Trophoblast cell (in vitro differentiated cells and primary cell): ENCODE data around the gene F2RL3.
A peak's percentile ranks its signal among the peaks of the same experiment; 100 is the strongest.

Source experiments
- DNase-seq, 2 donors: peaks; one replicate each; pipeline ENCODE4 v3.0.0-alpha.2; 2016
- H2AFZ ChIP-seq: 2 replicates; pipeline ENCODE4 v1.6.1; 2013; ENCODE audit warnings: low read length, moderate library complexity, mild to moderate bottlenecking; ENCODE audit not compliant: insufficient read depth, poor library complexity
- H2AK5ac ChIP-seq: 2 replicates; pipeline ENCODE4 v1.6.1; 2013; ENCODE audit warnings: mild to moderate bottlenecking, low read length
- H2BK120ac ChIP-seq: 2 replicates; pipeline ENCODE4 v1.6.1; 2013; ENCODE audit warnings: low read length, mild to moderate bottlenecking, moderate library complexity; ENCODE audit not compliant: insufficient read depth, poor library complexity
- H2BK12ac ChIP-seq: 2 replicates; pipeline ENCODE4 v1.6.1; 2013; ENCODE audit warnings: mild to moderate bottlenecking, low read length, moderate library complexity
- H2BK5ac ChIP-seq: 2 replicates; pipeline ENCODE4 v1.6.1; 2013; ENCODE audit warnings: low read length, low read depth, moderate library complexity, mild to moderate bottlenecking; ENCODE audit not compliant: poor library complexity
- H3K14ac ChIP-seq: 2 replicates; pipeline ENCODE4 v1.6.1; 2013; ENCODE audit warnings: mild to moderate bottlenecking, low read length
- H3K18ac ChIP-seq: 2 replicates; pipeline ENCODE4 v1.6.1; 2013; ENCODE audit warnings: mild to moderate bottlenecking, low read length
- H3K23ac ChIP-seq: 2 replicates; pipeline ENCODE4 v1.6.1; 2013; ENCODE audit warnings: low read length
- H3K27ac ChIP-seq: 2 replicates; pipeline ENCODE4 v1.5.1; 2013; ENCODE audit warnings: low read depth, mild to moderate bottlenecking, inconsistent platforms, low read length, moderate library complexity
- H3K27me3 ChIP-seq: 2 replicates; pipeline ENCODE4 v1.6.1; 2013; ENCODE audit warnings: inconsistent platforms, mild to moderate bottlenecking, low read length, moderate library complexity; ENCODE audit not compliant: insufficient read depth
- H3K36me3 ChIP-seq, 2 experiments: 1 replicate in 1 of 2; 2 replicates in 1 of 2; pipeline ENCODE4 v1.6.1; 2013; ENCODE audit warnings: low read length in 2 of 2, mild to moderate bottlenecking in 2 of 2, moderate library complexity in 1 of 2; ENCODE audit not compliant: insufficient read depth in 2 of 2, control insufficient read depth in 1 of 2
- H3K4ac ChIP-seq: 2 replicates; pipeline ENCODE4 v1.6.1; 2013; ENCODE audit warnings: low read depth, mild to moderate bottlenecking, low read length, moderate library complexity
- H3K4me1 ChIP-seq, 2 experiments: 1 replicate in 1 of 2; 2 replicates in 1 of 2; pipeline ENCODE4 v1.6.1; 2013; ENCODE audit warnings: low read length in 2 of 2, mild to moderate bottlenecking in 2 of 2, moderate library complexity in 1 of 2; ENCODE audit not compliant: insufficient read depth in 2 of 2, control insufficient read depth in 1 of 2
- H3K4me2 ChIP-seq: 2 replicates; pipeline ENCODE4 v1.6.1; 2013; ENCODE audit warnings: inconsistent platforms, mild to moderate bottlenecking, low read length, moderate library complexity
- H3K4me3 ChIP-seq: 2 replicates; pipeline ENCODE4 v1.5.1; 2013; ENCODE audit warnings: mild to moderate bottlenecking, low read depth, low read length, inconsistent platforms
- H3K79me1 ChIP-seq: one replicate; pipeline ENCODE4 v1.6.1; 2013; ENCODE audit warnings: low read length
- H3K79me2 ChIP-seq: 2 replicates; pipeline ENCODE4 v1.6.1; 2013; ENCODE audit warnings: low read length, mild to moderate bottlenecking; ENCODE audit not compliant: control insufficient read depth, insufficient read depth, poor library complexity
- H3K9ac ChIP-seq: 2 replicates; pipeline ENCODE4 v1.6.1; 2013; ENCODE audit warnings: mild to moderate bottlenecking, low read length
- H3K9me3 ChIP-seq: 2 replicates; pipeline ENCODE4 v1.6.1; 2013; ENCODE audit warnings: low read depth, mild to moderate bottlenecking, control low read depth, inconsistent platforms, low read length; ENCODE audit not compliant: insufficient read depth
- H4K12ac ChIP-seq: 2 replicates; pipeline ENCODE4 v1.6.1; 2013; ENCODE audit warnings: low read depth, mild to moderate bottlenecking, low read length, moderate library complexity
- H4K8ac ChIP-seq: 2 replicates; pipeline ENCODE4 v1.6.1; 2013; ENCODE audit warnings: low read depth, mild to moderate bottlenecking, low read length, moderate library complexity
- H4K91ac ChIP-seq: one replicate; pipeline ENCODE4 v1.6.1; 2013; ENCODE audit warnings: low read depth, mild to moderate bottlenecking, low read length, moderate library complexity
- WGBS: extraction: QIAGEN DNeasy Blood & Tissue Kit; methylation state at CpG from one replicate; pipeline ENCODE4 v1.1.7; 2013; ENCODE audit warnings: missing lambda C conversion rate; ENCODE audit not compliant: insufficient read length, insufficient coverage; ENCODE audit errors: extremely low coverage; 5-methylcytosine and 5-hydroxymethylcytosine counted together

The F2RL3 gene

GRCh38 chr19:16895467-16896145 is 6.8 kb downstream of the F2RL3 start:
- no peak overlapping the region for H3K9ac ChIP-seq
- H3K4ac ChIP-seq: no peak overlapping the region
- no peak overlapping the region for H3K18ac ChIP-seq
- H3K36me3 ChIP-seq: no peaks in the 10 kb centered on the region
- no peak overlapping the region for H2AFZ ChIP-seq
- WGBS: no CpG with 5 or more reads among the region's 30 CpGs
- H2BK12ac ChIP-seq: no peak overlapping the region
- no peak overlapping the region for H3K23ac ChIP-seq
- H3K4me2 ChIP-seq: no peak overlapping the region
- H4K12ac ChIP-seq: no peak overlapping the region
- peak overlapping the region; percentile 70 for H4K91ac ChIP-seq
- no peak overlapping the region for H4K8ac ChIP-seq
- no peak overlapping the region for H2AK5ac ChIP-seq
- H3K14ac ChIP-seq: no peak overlapping the region
- peak in 1 of 2 donors; percentile 46 for DNase-seq
- no peaks in the 10 kb centered on the region for H3K79me2 ChIP-seq
- no peak overlapping the region for H2BK5ac ChIP-seq
- no peak overlapping the region for H3K4me3 ChIP-seq
- peaks cover 5% of the 10 kb centered on the region for H3K79me1 ChIP-seq
- peaks cover 5% of the 10 kb centered on the region for H3K27me3 ChIP-seq
- no peak overlapping the region for H3K27ac ChIP-seq
- H3K9me3 ChIP-seq: peaks cover 10% of the 10 kb centered on the region
- H2BK120ac ChIP-seq: no peak overlapping the region
- peaks cover 6 to 12% of the 10 kb centered on the region in 2 experiments for H3K4me1 ChIP-seq

GRCh38 chr19:16896146-16897028 is 7.6 kb downstream of the F2RL3 start:
- peak overlapping the region; percentile 13 for H4K8ac ChIP-seq
- peak overlapping the region; percentile 70 for H4K91ac ChIP-seq
- peak overlapping the region; percentile 64 for H3K4me2 ChIP-seq
- no CpG with 5 or more reads among the region's 66 CpGs for WGBS
- peak; percentile 33 to 62 for DNase-seq
- H3K4me1 ChIP-seq: peaks cover 6 to 12% of the 10 kb centered on the region in 2 experiments
- H2AFZ ChIP-seq: no peak overlapping the region
- H3K14ac ChIP-seq: peak overlapping the region; percentile 35
- no peak overlapping the region for H3K27ac ChIP-seq
- H3K4me3 ChIP-seq: peak overlapping the region; percentile 31
- H3K23ac ChIP-seq: no peak overlapping the region
- H2AK5ac ChIP-seq: no peak overlapping the region
- peak overlapping the region; percentile 23 for H3K4ac ChIP-seq
- no peak overlapping the region for H2BK120ac ChIP-seq
- no peaks in the 10 kb centered on the region for H3K36me3 ChIP-seq
- H4K12ac ChIP-seq: no peak overlapping the region
- no peaks in the 10 kb centered on the region for H3K79me2 ChIP-seq
- no peak overlapping the region for H2BK12ac ChIP-seq
- no peak overlapping the region for H3K9ac ChIP-seq
- peak overlapping the region; percentile 11 for H3K18ac ChIP-seq
- H2BK5ac ChIP-seq: no peak overlapping the region
- H3K27me3 ChIP-seq: peaks cover 5% of the 10 kb centered on the region
- H3K79me1 ChIP-seq: peaks cover 5% of the 10 kb centered on the region
- H3K9me3 ChIP-seq: peaks cover 10% of the 10 kb centered on the region

GRCh38 chr19:16897029-16897855 is 8.4 kb downstream of the F2RL3 start:
- no peaks in the 10 kb centered on the region for H3K79me2 ChIP-seq
- H2BK5ac ChIP-seq: no peak overlapping the region
- H3K14ac ChIP-seq: no peak overlapping the region
- H3K4me3 ChIP-seq: peak overlapping the region; percentile 75
- no peak overlapping the region for H3K27ac ChIP-seq
- no peak overlapping the region for H3K18ac ChIP-seq
- no peak overlapping the region for H2BK120ac ChIP-seq
- peaks cover 10% of the 10 kb centered on the region for H3K9me3 ChIP-seq
- H3K9ac ChIP-seq: no peak overlapping the region
- H4K12ac ChIP-seq: no peak overlapping the region
- peak overlapping the region; percentile 72 for H2AFZ ChIP-seq
- peaks cover 5% of the 10 kb centered on the region for H3K79me1 ChIP-seq
- H4K8ac ChIP-seq: peak overlapping the region; percentile 34
- H4K91ac ChIP-seq: no peak overlapping the region
- peak overlapping the region; percentile 84 for H3K4me2 ChIP-seq
- no peak overlapping the region for H3K23ac ChIP-seq
- no peak overlapping the region for H2AK5ac ChIP-seq
- DNase-seq: peak; percentile 89 to 91
- no peak overlapping the region for H3K4ac ChIP-seq
- WGBS: no CpG with 5 or more reads among the region's 68 CpGs
- H3K27me3 ChIP-seq: peaks cover 5% of the 10 kb centered on the region
- H2BK12ac ChIP-seq: no peak overlapping the region
- H3K4me1 ChIP-seq: peaks cover 6 to 12% of the 10 kb centered on the region in 2 experiments
- H3K36me3 ChIP-seq: no peaks in the 10 kb centered on the region

GRCh38 chr19:16897856-16898161 is 9.0 kb downstream of the F2RL3 start:
- WGBS: no CpG with 5 or more reads among the region's 30 CpGs
- no peak overlapping the region for H4K91ac ChIP-seq
- H3K36me3 ChIP-seq: no peaks in the 10 kb centered on the region
- no peaks in the 10 kb centered on the region for H3K79me2 ChIP-seq
- no peak overlapping the region for H3K18ac ChIP-seq
- peaks cover 10% of the 10 kb centered on the region for H3K9me3 ChIP-seq
- no peak for DNase-seq
- H2AFZ ChIP-seq: peak overlapping the region; percentile 72
- H3K23ac ChIP-seq: no peak overlapping the region
- H3K27ac ChIP-seq: no peak overlapping the region
- H3K14ac ChIP-seq: no peak overlapping the region
- H2BK120ac ChIP-seq: no peak overlapping the region
- H4K12ac ChIP-seq: no peak overlapping the region
- no peak overlapping the region for H4K8ac ChIP-seq
- H2BK12ac ChIP-seq: no peak overlapping the region
- no peak overlapping the region for H3K4ac ChIP-seq
- peaks cover 5% of the 10 kb centered on the region for H3K79me1 ChIP-seq
- H3K9ac ChIP-seq: no peak overlapping the region
- H3K4me1 ChIP-seq: peaks cover 6 to 12% of the 10 kb centered on the region in 2 experiments
- H2AK5ac ChIP-seq: no peak overlapping the region
- H2BK5ac ChIP-seq: no peak overlapping the region
- peak overlapping the region; percentile 75 for H3K4me3 ChIP-seq
- peak overlapping the region; percentile 84 for H3K4me2 ChIP-seq
- peaks cover 5% of the 10 kb centered on the region for H3K27me3 ChIP-seq
